H1 (cell line): ENCODE results near the gene ACACB.

ENCODE experiments used
- BRCA1 ChIP-seq: IDR thresholded peaks from 2 replicates; pipeline ENCODE4 v1.6.1; 2012; ENCODE audit warnings: low read depth, low read length, improper control_type of control experiment
- EP300 ChIP-seq, 2 experiments: IDR thresholded peaks; 1 replicate in 1 of 2; 2 replicates in 1 of 2; pipeline ENCODE4 v1.6.1; 2011 to 2012; ENCODE audit warnings: low read depth in 2 of 2, low read length in 2 of 2, mild to moderate bottlenecking in 2 of 2, borderline replicate concordance in 1 of 2, inconsistent platforms in 1 of 2, moderate library complexity in 1 of 2
- GABPA ChIP-seq: IDR thresholded peaks from 2 replicates; pipeline ENCODE4 v1.6.1; 2011; ENCODE audit warnings: mild to moderate bottlenecking, low read length, moderate library complexity, borderline replicate concordance; ENCODE audit not compliant: insufficient read depth
- KDM1A ChIP-seq: fragments of 200-600, 300-600 bp; sonication (generic); IDR thresholded peaks from 2 replicates; pipeline ENCODE4 v1.7.1; 2016; ENCODE audit warnings: mild to moderate bottlenecking, low read length, borderline replicate concordance
- POLR2A ChIP-seq, 2 experiments: IDR thresholded peaks; 1 replicate in 1 of 2; 2 replicates in 1 of 2; pipeline ENCODE4 v1.6.1; 2011; ENCODE audit warnings: low read depth in 2 of 2, low read length in 2 of 2, mild to moderate bottlenecking in 2 of 2; ENCODE audit errors: control extremely low read depth in 1 of 2
- POLR2AphosphoS5 ChIP-seq: IDR thresholded peaks from 2 replicates; pipeline ENCODE4 v1.6.1; 2011; ENCODE audit warnings: low read depth, low read length
- SP1 ChIP-seq: IDR thresholded peaks from 2 replicates; pipeline ENCODE4 v1.6.1; 2011; ENCODE audit warnings: low read depth, low read length
- SUZ12 ChIP-seq: fragments of 200-600 bp; sonication (generic); IDR thresholded peaks from 2 replicates; pipeline ENCODE4 v1.6.1; 2012; ENCODE audit warnings: mild to moderate bottlenecking, inconsistent platforms, low read length, moderate library complexity, mixed read lengths
- TAF7 ChIP-seq: optimal IDR thresholded peaks from 2 replicates; pipeline ENCODE3; 2011; ENCODE audit warnings: low read depth, mild to moderate bottlenecking, inconsistent platforms, low read length, moderate library complexity, borderline replicate concordance
- TCF12 ChIP-seq: IDR thresholded peaks from 2 replicates; pipeline ENCODE4 v1.6.1; 2011; ENCODE audit warnings: low read depth, mild to moderate bottlenecking, low read length
- YY1 ChIP-seq: IDR thresholded peaks from 2 replicates; pipeline ENCODE4 v1.6.1; 2011; ENCODE audit warnings: low read depth, mild to moderate bottlenecking, low read length
- TF ChIP-seq, protein P1 (sequence below), 3 experiments: IDR thresholded peaks; 1 replicate in 2 of 3; 2 replicates in 1 of 3; pipeline versions ENCODE4 v1.5.1 to v1.6.1; 2011; ENCODE audit warnings: low read length in 3 of 3, mild to moderate bottlenecking in 3 of 3, inconsistent platforms in 2 of 3, low read depth in 1 of 3, moderate library complexity in 1 of 3; ENCODE audit not compliant: insufficient read depth in 1 of 3; ENCODE audit errors: control extremely low read depth in 1 of 3
- TF ChIP-seq, protein P2 (sequence below): IDR thresholded peaks from 2 replicates; pipeline ENCODE4 v1.6.1; 2012; ENCODE audit warnings: inconsistent platforms

DNA sequence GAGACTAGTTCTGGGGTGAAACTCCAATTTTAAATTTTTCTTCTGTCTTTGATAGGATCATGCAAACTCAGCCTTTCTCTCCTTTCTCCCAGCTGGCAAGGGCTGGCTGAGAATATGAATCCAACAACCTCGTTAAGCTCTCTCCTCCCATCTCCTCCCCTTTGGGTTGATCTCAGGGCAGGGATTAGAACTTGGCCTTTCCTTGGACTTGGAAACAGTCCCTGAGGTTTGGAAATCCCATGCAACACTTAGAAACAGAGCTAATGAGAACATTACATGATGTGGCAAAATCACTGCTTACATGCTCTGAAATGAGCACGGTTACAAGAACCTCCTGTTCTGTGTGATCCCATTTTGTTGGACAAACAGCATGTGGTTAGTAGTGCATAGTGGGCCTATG is 31.6 kb downstream of the ACACB start:
- TF ChIP-seq, protein P1, sequence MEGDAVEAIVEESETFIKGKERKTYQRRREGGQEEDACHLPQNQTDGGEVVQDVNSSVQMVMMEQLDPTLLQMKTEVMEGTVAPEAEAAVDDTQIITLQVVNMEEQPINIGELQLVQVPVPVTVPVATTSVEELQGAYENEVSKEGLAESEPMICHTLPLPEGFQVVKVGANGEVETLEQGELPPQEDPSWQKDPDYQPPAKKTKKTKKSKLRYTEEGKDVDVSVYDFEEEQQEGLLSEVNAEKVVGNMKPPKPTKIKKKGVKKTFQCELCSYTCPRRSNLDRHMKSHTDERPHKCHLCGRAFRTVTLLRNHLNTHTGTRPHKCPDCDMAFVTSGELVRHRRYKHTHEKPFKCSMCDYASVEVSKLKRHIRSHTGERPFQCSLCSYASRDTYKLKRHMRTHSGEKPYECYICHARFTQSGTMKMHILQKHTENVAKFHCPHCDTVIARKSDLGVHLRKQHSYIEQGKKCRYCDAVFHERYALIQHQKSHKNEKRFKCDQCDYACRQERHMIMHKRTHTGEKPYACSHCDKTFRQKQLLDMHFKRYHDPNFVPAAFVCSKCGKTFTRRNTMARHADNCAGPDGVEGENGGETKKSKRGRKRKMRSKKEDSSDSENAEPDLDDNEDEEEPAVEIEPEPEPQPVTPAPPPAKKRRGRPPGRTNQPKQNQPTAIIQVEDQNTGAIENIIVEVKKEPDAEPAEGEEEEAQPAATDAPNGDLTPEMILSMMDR (IDR thresholded peaks at IDR 0.05; ENCODE audit: control extremely low read depth in 1 of 3, insufficient read depth in 1 of 3, low read depth in 1 of 3, low read length in 3 of 3) = no peak
- TF ChIP-seq POLR2AphosphoS5 (no peak), POLR2A (IDR thresholded peaks at IDR 0.05; ENCODE audit: control extremely low read depth in 1 of 2, low read depth in 2 of 2, low read length in 2 of 2) (no peak), TCF12 (no peak), SUZ12 (no peak), GABPA (no peak), BRCA1 (no peak), TAF7 (no peak), KDM1A (no peak), YY1 (no peak), EP300 (IDR thresholded peaks at IDR 0.05; ENCODE audit: borderline replicate concordance in 1 of 2, low read depth in 2 of 2, low read length in 2 of 2) (no peak), SP1 (no peak)
- TF ChIP-seq, protein P2, sequence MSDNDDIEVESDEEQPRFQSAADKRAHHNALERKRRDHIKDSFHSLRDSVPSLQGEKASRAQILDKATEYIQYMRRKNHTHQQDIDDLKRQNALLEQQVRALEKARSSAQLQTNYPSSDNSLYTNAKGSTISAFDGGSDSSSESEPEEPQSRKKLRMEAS = no peak
